Mesothelial cell of epicardium (in vitro differentiated cells): Measurements from ENCODE around the gene PTGES3L. TPM values are rescaled to one million over a fixed set of nuclear protein-coding genes. Genes with fewer than 3 reads are reported as not detected.

ENCODE experiments used
- DNase-seq, 2 experiments: peaks; one replicate each; pipeline ENCODE4 v3.0.0; 2021; ENCODE audit warnings: low spot score in 2 of 2; ENCODE audit not compliant: unreplicated experiment in 2 of 2
- H3K27ac Mint-ChIP-seq: 2 replicates; pipeline ENCODE4 v1.8.0; 2021; ENCODE audit warnings: mixed read lengths
- H3K27me3 Mint-ChIP-seq: 2 replicates; pipeline ENCODE4 v1.8.0; 2021; ENCODE audit warnings: low read depth, mixed read lengths
- H3K36me3 Mint-ChIP-seq: 2 replicates; pipeline ENCODE4 v1.8.0; 2021; ENCODE audit warnings: mixed read lengths
- H3K4me1 Mint-ChIP-seq: 2 replicates; pipeline ENCODE4 v1.8.0; 2021; ENCODE audit warnings: mixed read lengths
- H3K4me3 Mint-ChIP-seq: 2 replicates; pipeline ENCODE4 v1.8.0; 2021; ENCODE audit warnings: mild to moderate bottlenecking, moderate library complexity, mixed read lengths
- H3K9me3 Mint-ChIP-seq: 2 replicates; pipeline ENCODE4 v1.8.0; 2021; ENCODE audit warnings: mixed read lengths
- CTCF ChIP-seq: fragments of 200-600 bp; sonication (generic); IDR thresholded peaks from one replicate; pipeline ENCODE4 v1.5.0; 2021; ENCODE audit warnings: antibody characterized with exemption; ENCODE audit not compliant: unreplicated experiment
- total RNA-seq: library from RNA; stranded (reverse); gene quantifications from 3 replicates; pipeline ENCODE4 v1.2.1, GENCODE V29; 2021

Gene PTGES3L
- total RNA-seq, 1 donor from 2014 or later, result 1.6 TPM

GRCh38 chr17:43014649-43015542 is 35.0 kb upstream of the PTGES3L start:
- H3K27me3 Mint-ChIP-seq, result no peaks in the 10 kb centered on the region
- H3K4me3 Mint-ChIP-seq, result no peak overlapping the region
- no peak for DNase-seq
- no peaks in the 10 kb centered on the region for H3K9me3 Mint-ChIP-seq
- peak overlapping the region; percentile 44 for H3K27ac Mint-ChIP-seq
- peaks cover 18% of the 10 kb centered on the region for H3K4me1 Mint-ChIP-seq
- H3K36me3 Mint-ChIP-seq, result peaks cover 7% of the 10 kb centered on the region
- TF ChIP-seq CTCF, result no peak

GRCh38 chr17:43014020-43014648 is 34.3 kb upstream of the PTGES3L start:
- peaks cover 11% of the 10 kb centered on the region for H3K4me1 Mint-ChIP-seq
- H3K27me3 Mint-ChIP-seq, result no peaks in the 10 kb centered on the region
- H3K4me3 Mint-ChIP-seq, result no peak overlapping the region
- H3K36me3 Mint-ChIP-seq, result peaks cover 7% of the 10 kb centered on the region
- DNase-seq, result no peak
- TF ChIP-seq CTCF, result no peak
- H3K27ac Mint-ChIP-seq, result peak overlapping the region; percentile 25
- H3K9me3 Mint-ChIP-seq, result no peaks in the 10 kb centered on the region

- Mint-ChIP-seq H3K36me3 (peaks cover 7% of the 10 kb centered on the region), H3K4me3 (no peak overlapping the region), H3K4me1 (peaks cover 4% of the 10 kb centered on the region), H3K27me3 (no peaks in the 10 kb centered on the region), H3K27ac (peak overlapping the region; percentile 13), H3K9me3 (no peaks in the 10 kb centered on the region)
- no peak for DNase-seq
- no peak for TF ChIP-seq CTCF
Observed at GRCh38 chr17:43013296-43013695, 33.4 kb upstream of the PTGES3L start.

GRCh38 chr17:43011728-43012472 is 32.0 kb upstream of the PTGES3L start:
- H3K9me3 Mint-ChIP-seq, result no peaks in the 10 kb centered on the region
- peak overlapping the region; percentile 47 for H3K27ac Mint-ChIP-seq
- H3K27me3 Mint-ChIP-seq, result no peaks in the 10 kb centered on the region
- DNase-seq, result no peak
- H3K4me1 Mint-ChIP-seq, result peaks cover 3% of the 10 kb centered on the region
- no peak for TF ChIP-seq CTCF
- H3K4me3 Mint-ChIP-seq, result no peak overlapping the region
- peaks cover 5% of the 10 kb centered on the region for H3K36me3 Mint-ChIP-seq

GRCh38 chr17:43010667-43011308 is 30.9 kb upstream of the PTGES3L start:
- Mint-ChIP-seq H3K4me1 (peaks cover 8% of the 10 kb centered on the region), H3K27me3 (no peaks in the 10 kb centered on the region), H3K36me3 (peaks cover 5% of the 10 kb centered on the region), H3K27ac (no peak overlapping the region), H3K9me3 (no peaks in the 10 kb centered on the region), H3K4me3 (no peak overlapping the region)
- DNase-seq, result no peak
- TF ChIP-seq CTCF, result no peak
